GM18526 (cell line): ENCODE results near the gene HDAC4.

Experiments used
- POLR2A ChIP-seq: IDR thresholded peaks from 3 replicates; pipeline ENCODE4 v1.6.1; 2011; ENCODE audit not compliant: insufficient read length; ENCODE audit errors: extremely low read depth

Gene HDAC4

GRCh38 chr2:239360421-239361310 lies 40.2 kb downstream of the HDAC4 start:
- no peak for TF ChIP-seq POLR2A

GRCh38 chr2:239360008-239360407 lies 40.8 kb downstream of the HDAC4 start:
- TF ChIP-seq POLR2A = no peak

DNA sequence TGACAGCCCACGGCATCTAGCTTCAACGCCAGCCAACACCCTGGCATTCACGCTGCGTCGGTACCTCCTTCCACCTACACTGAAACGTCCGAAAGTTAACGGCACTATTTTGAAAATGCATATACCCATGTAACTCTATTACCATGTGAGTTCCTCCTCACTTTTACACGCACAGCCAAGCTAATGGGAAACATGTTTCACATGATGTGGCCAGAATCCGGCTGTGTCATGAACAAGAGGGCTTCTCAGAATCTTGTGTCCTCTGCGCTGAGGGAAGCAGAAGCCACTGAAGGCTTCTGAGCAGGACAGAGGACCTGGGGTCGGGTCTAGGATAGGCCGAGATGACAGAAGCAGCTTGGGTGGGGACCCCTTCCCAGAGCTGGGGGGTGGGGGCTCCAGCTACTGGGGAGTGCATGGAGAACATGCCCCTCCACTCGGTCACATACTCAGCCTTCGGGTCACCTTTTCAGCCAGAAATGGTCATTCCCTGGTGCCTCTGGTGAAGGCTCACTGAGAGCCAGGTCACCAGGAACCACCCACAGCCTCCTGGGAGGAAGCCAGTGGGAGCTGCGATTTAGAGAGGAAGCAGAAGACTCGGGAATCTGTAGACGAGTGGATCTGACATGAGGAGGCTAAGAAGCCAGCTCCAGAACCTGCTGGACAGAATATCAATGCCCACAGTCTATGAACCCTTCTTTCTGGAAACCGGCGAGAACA lies 41.5 kb downstream of the HDAC4 start:
- no peak for TF ChIP-seq POLR2A

DNA sequence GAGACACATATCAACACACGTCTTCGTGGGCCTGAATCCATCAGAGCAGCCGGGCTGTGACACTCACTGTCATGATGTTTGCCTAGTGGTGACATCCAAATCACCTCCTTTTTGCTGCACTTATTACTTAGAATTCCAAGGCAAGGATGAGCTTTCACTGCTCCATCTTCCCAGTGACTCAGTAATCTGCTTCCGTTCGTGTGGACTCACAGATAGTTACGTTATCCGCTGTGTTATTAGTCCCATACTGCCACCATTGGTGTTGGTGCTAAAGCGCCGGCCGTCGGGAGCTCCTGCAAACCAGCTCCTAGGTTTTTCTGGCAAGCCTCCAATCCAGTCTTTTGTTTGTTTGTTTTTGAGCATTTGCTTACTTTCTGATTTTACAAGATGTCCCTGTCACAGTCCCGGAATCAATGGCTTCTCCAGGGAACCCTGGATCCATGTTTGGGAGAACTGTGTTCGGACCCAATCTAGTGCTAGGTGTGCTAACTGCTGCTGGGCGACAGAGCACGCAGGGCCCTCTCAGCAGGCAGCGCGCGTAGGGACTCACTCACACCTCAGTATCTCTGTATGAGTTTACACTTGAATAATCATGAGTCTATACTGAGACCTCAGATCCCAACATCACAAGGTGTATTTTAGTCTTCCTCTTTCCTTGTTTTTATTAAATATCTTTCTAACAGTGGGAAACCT lies 42.6 kb downstream of the HDAC4 start:
- TF ChIP-seq POLR2A = no peak

- no peak for TF ChIP-seq POLR2A
Measured at GRCh38 chr2:239355724-239356123, 45.1 kb downstream of the HDAC4 start.

- TF ChIP-seq POLR2A = no peak
Measured at GRCh38 chr2:239355139-239355538, 45.7 kb downstream of the HDAC4 start.

GRCh38 chr2:239354791-239355136 lies 46.1 kb downstream of the HDAC4 start:
- no peak for TF ChIP-seq POLR2A

- TF ChIP-seq POLR2A = no peak
Measured at GRCh38 chr2:239354132-239354790, 46.6 kb downstream of the HDAC4 start.

- no peak for TF ChIP-seq POLR2A
Measured at GRCh38 chr2:239353692-239354091, 47.1 kb downstream of the HDAC4 start.

GRCh38 chr2:239351687-239352086 lies 49.1 kb downstream of the HDAC4 start:
- TF ChIP-seq POLR2A = no peak

DNA sequence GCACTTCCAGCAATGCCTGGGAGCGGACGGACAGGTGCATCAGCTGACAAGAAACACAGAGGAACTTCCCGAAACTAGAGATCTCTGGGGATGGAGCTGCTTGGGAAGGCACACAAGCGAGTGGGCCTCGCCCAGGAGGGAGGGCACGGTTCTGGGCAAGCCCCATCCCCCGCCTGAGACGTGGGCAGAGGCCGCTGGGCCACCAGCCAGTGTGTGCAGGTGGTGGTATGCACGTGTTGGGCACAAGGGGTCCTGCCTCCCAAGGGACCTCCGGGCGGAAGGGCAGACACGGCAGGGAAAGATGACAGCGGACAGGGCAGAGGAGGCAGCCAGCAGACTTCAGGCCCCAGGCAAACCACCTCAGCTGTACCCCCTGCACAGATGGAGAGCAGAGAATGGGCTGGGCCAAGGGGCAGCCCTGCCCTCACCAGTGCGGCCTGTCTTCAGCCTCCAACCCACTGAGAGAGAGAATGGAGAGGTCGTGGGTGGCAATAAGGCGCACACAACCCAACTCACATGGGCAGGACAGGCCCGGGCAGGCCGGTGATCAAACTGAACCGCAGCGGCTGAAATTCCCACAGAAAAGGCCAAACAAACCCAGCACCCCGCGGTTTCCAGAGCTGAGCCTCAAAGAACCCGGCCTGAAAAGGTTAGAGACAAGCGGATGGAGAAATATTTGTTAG lies 51.2 kb downstream of the HDAC4 start:
- TF ChIP-seq POLR2A = no peak

DNA sequence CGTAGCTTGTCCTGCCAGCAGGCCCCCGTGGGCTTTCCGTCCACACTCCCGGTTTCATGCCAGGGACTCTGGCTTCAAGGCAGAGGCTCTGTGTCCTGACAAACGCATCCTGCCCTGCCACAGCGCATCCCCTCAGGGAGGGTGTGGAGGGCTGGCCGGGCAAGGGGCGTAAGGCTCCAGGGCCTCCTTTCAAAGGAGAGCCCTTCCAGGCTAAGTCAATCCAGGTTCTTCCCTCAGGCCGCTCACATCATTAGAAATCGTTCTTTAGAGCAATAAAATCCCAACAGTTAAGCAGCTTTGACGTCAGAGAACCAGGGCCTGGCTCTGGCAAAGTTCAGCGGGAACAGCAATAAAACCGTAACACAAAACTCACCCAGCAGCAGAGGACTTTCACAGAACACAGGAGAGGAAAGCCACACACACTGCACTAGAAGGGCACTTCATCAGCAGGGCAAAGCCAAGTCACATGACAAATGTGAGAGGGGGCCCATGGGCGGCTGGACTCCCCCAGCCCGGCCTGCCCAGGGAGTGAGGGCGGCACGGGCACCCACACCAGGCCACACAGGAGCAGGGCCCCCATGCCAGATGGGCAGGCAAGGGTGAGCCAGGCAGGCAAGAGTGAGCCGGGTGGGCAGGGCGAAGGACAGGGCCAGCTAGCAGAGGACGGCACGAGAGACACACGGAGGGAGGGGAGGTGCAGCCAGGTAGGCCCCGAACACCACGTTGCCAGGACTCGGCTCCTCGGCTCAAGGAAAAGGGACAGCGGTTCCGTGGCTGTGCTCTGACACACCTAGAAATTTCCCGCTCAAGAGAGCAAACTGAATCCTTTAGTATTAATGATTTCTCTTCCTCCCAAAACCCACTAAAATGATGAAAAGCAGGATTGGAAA lies 52.0 kb downstream of the HDAC4 start:
- no peak for TF ChIP-seq POLR2A

GRCh38 chr2:239346676-239347075 lies 54.1 kb downstream of the HDAC4 start:
- TF ChIP-seq POLR2A = no peak

GRCh38 chr2:239345251-239345650 lies 55.6 kb downstream of the HDAC4 start:
- no peak for TF ChIP-seq POLR2A
